Measurements from ENCODE around the gene TMEM151B.

GRCh38 chr6:44285552-44286284 lies 15.5 kb downstream of the TMEM151B start:
- TF ChIP-seq TAF1 (IDR thresholded peaks at IDR 0.05; ENCODE audit: borderline replicate concordance, insufficient read depth, low read length) (no peak), REST (IDR thresholded peaks at IDR 0.05; ENCODE audit: insufficient read depth in 1 of 2, low read depth in 2 of 2, low read length in 2 of 2) (peak; percentile 87 to 95), POLR2AphosphoS5 (IDR thresholded peaks at IDR 0.05; ENCODE audit: low read depth, low read length) (no peak), SIN3A (IDR thresholded peaks at IDR 0.05; ENCODE audit: borderline replicate concordance, insufficient read depth, low read length) (no peak)

Data from PFSK-1 (cell line).